NCI-H2171 (cell line): ENCODE results near the gene IFI44L.

Source experiments
- DNase-seq: peaks from one replicate; lab custom pipeline; 2025; lab: John Stamatoyannopoulos, UW

Gene IFI44L

DNA sequence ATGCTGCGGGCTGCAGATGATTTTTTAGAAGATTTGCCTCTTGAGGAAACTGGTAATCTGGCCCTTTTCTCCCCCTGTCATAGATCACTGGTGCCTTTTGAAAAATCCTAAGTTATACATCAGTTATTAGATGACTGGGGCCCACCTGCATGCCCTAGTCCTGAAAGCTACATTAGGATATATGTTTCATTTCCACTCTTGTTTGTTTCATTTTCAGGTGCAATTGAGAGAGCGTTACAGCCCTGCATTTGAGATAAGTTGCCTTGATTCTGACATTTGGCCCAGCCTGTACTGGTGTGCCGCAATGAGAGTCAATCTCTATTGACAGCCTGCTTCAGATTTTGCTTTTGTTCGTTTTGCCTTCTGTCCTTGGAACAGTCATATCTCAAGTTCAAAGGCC lies 21.3 kb downstream of the IFI44L start:
- DNase-seq, result no peak

GRCh38 chr1:78645723-78646122 lies 25.5 kb downstream of the IFI44L start:
- DNase-seq, result no peak

- no peak for DNase-seq
Measured at GRCh38 chr1:78647238-78647637, 27.0 kb downstream of the IFI44L start.

- DNase-seq, result no peak
Measured at GRCh38 chr1:78649628-78650027, 29.4 kb downstream of the IFI44L start, which contains the start of gene IFI44. TSS of gene IFI44 (plus strand) at chr1:78649831. CDS start at chr1:78650196, 365 bp downstream.

GRCh38 chr1:78650114-78650660 lies 29.9 kb downstream of the IFI44L start:
- DNase-seq, result no peak

- no peak for DNase-seq
Measured at GRCh38 chr1:78651241-78651640, 31.0 kb downstream of the IFI44L start.

- no peak for DNase-seq
Measured at GRCh38 chr1:78652019-78652560, 31.8 kb downstream of the IFI44L start.

DNA sequence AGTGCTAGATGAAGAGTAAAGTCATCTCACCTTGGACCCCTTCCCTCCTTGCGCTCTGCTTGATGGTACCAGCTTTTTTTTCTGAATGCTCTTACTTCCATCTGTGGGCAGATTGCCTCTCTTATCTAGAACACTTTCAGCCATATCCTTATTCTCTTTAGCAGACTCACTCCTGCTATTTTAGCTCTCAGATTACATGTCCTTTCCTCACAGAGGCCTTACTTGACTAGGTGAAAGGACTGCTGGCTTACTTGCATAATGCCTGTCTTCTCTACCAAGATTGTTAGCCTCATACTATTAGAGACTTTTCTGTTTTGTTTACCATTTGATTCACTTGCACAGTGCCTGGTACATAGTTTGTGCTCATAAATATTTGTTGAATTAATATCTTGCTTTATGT lies 38.7 kb downstream of the IFI44L start:
- no peak for DNase-seq

DNA sequence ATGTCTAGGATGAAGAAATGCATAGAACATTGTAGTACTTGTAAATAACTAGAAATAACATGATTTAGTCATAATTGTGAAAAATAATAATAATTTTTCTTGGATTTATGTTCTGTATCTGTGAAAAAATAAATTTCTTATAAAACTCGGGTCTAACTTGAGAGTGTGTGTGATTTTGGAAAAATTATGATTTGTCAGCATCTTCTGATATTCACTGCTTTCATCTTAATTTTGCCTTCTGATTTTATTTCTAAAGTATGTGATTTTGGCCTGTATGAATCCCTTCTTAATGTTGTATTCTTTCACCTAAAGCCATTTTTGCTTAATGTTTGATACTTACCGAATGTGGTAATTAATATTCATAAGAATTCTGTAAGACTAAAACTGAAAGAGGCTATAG lies 43.7 kb downstream of the IFI44L start:
- no peak for DNase-seq

DNA sequence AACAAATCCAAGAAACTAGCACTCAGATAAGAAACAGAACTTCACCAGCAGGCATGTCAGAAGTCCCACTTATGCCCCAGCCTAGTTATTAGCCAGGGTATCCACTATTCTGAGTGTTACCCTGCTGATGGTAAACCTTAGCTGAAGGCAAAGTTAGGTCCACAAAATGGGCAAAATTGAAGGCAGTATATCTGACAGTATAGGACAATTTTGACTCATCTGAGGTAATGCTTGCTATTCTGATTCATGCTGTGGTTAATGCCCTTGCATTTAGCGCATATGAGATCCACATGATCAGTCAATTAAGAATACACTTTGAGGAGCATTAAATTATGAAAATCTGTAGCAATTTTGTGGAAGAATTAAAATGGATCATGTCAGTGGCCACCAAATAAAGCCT lies 44.5 kb downstream of the IFI44L start:
- no peak for DNase-seq

- DNase-seq, result no peak
Measured at GRCh38 chr1:78665809-78666208, 45.6 kb downstream of the IFI44L start.

GRCh38 chr1:78667939-78668338 lies 47.7 kb downstream of the IFI44L start:
- DNase-seq, result no peak

DNA sequence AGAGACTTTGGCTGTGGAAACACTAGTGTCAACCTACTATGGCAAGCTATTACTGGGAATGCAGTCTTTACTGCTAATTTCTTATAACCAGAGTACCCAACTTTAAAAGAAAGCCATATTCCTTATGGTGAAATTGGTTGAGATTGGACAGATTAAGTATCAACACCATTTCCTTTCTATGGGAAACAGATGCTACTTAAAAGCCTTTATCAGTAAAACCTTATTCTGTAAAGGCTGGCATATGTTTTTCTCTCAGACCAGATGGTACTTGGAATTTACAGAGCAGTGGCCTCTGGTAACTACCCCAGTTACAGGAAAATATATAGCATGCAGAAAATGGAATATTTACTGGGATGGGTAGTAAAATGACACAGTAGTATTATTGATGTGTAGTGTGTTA lies 48.2 kb downstream of the IFI44L start:
- no peak for DNase-seq

- no peak for DNase-seq
Measured at GRCh38 chr1:78672428-78672827, 52.2 kb downstream of the IFI44L start.

DNA sequence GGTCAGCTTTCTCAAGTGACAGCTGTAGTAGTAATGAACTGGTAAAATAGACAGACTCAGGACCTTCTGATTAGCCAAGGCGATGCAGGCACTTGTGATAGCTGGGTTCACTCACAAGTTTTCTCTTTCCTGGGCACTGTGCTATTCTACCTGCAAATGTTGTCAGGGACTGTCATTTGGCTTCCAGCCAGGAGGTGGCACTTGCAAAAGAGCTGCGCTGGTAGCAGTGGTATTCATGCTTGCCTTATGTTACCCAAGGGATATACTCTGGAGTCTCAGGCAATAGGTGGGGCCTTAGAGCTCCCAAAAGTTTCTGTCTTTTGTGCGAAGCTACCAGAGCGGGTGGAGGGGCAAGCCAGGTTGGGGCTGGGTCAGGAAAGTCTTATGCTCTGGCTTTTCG lies 52.9 kb downstream of the IFI44L start:
- no peak for DNase-seq

- DNase-seq, result no peak
Measured at GRCh38 chr1:78676347-78676982, 56.2 kb downstream of the IFI44L start.

- no peak for DNase-seq
Measured at GRCh38 chr1:78676993-78677392, 56.7 kb downstream of the IFI44L start.

- DNase-seq, result no peak
Measured at GRCh38 chr1:78677788-78678187, 57.5 kb downstream of the IFI44L start.

- DNase-seq, result no peak
Measured at GRCh38 chr1:78678324-78678723, 58.1 kb downstream of the IFI44L start.

GRCh38 chr1:78681265-78681664 lies 61.0 kb downstream of the IFI44L start:
- no peak for DNase-seq

- no peak for DNase-seq
Measured at GRCh38 chr1:78682496-78682895, 62.2 kb downstream of the IFI44L start.

DNA sequence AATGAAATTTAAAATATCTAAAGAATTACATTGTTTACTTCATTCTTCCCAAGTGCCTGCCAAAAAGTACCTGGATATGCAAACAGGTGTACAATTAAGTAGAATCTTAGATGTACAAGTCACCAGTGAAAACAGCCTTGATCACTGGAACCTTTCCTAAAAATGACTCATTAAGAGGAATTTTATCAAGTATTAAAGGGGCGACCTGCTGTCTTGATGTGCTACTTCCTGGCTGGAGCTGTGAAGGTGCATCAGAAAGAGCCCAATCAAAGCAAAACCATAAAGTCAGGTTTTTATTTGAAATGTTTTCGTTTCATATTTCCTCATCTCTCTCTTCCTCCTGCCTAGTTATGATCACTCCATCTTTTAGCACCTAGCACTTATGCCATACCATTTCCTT lies 62.8 kb downstream of the IFI44L start:
- no peak for DNase-seq

DNA sequence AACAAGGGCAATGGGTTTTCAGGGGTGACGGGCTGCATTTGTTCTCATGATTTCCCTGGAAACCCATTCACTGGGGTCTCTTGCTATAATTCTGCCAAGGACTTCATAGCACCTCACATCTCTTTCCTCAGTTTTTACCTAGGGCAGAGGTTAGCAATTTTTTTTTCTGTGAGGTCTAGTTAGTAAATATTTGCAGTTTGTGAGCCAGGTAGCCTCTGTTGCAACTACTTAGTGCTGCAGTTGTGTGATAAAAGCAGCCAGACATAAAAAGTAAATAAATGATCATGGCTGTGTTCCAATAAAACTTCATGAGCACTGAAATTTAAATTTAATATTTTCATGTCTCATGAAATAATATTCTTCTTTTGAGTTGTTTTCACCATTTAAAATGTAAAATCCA lies 67.1 kb downstream of the IFI44L start:
- no peak for DNase-seq

DNA sequence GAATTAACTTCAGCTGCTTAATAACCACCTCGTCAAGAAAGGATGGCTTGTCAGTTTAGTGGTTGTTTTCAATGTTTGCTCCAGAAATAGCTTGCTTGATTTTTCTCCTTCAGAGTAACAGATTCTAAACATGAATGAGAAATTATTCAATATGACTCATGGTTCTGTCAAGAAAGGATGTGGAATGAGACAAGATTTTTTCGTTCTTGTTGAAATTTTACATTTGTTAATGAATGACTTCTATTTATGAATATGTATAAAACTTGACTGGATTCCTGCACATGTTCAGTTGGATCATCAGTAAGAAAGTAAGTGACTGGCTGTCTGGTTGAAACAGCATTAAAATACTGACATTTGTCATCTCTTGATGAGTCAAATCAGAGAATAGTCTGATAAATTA lies 67.7 kb downstream of the IFI44L start:
- no peak for DNase-seq
